Stimulated activated CD4-positive, alpha-beta T cell treated with anti-CD3 and anti-CD28 coated beads, Interleukin-4, amount 100 ng/mL, for 1 hour (primary cell): ENCODE results near the gene DNAAF5.
A peak's percentile ranks its signal among the peaks of the same experiment; 100 is the strongest.
"Not testable (repeated sequence)": the region's sequence is repeated elsewhere in the genome, so short reads cannot be mapped to it uniquely, and the experiment has no call there.

Source experiments
- DNase-seq: peaks from one replicate; pipeline ENCODE4 v3.0.0-alpha.2; 2020

DNAAF5 gene

GRCh38 chr7:730501-731439 is 4.3 kb downstream of the DNAAF5 start:
- no peak for DNase-seq

GRCh38 chr7:731440-732085 is 5.1 kb downstream of the DNAAF5 start:
- DNase-seq: no peak

- peak; percentile 24 for DNase-seq
These were observed 5.6 kb downstream of the DNAAF5 start for GRCh38 chr7:732094-732541.

GRCh38 chr7:732556-732955 is 6.1 kb downstream of the DNAAF5 start:
- DNase-seq: no peak

GRCh38 chr7:734214-734613 is 7.7 kb downstream of the DNAAF5 start:
- no peak for DNase-seq

GRCh38 chr7:734808-735207 is 8.3 kb downstream of the DNAAF5 start:
- DNase-seq: no peak

GRCh38 chr7:738241-738640 is 11.7 kb downstream of the DNAAF5 start:
- DNase-seq: no peak

- no peak for DNase-seq
These were observed 12.4 kb downstream of the DNAAF5 start for GRCh38 chr7:738723-739454.

GRCh38 chr7:739455-739982 is 13.0 kb downstream of the DNAAF5 start:
- DNase-seq: no peak

GRCh38 chr7:739983-740942 is 13.8 kb downstream of the DNAAF5 start:
- no peak for DNase-seq

- DNase-seq: no peak
These were observed 14.7 kb downstream of the DNAAF5 start for GRCh38 chr7:741191-741671.

GRCh38 chr7:741850-742249 is 15.4 kb downstream of the DNAAF5 start:
- DNase-seq: no peak

- DNase-seq: no peak
These were observed 16.3 kb downstream of the DNAAF5 start for GRCh38 chr7:742791-743190.

GRCh38 chr7:743341-744127 is 17.0 kb downstream of the DNAAF5 start:
- not testable (repeated sequence) for DNase-seq

GRCh38 chr7:744128-744520 is 17.6 kb downstream of the DNAAF5 start:
- not testable (repeated sequence) for DNase-seq

GRCh38 chr7:744854-745430 is 18.4 kb downstream of the DNAAF5 start:
- DNase-seq: no peak

GRCh38 chr7:745431-746154 is 19.1 kb downstream of the DNAAF5 start:
- no peak for DNase-seq

GRCh38 chr7:746155-747061 is 19.9 kb downstream of the DNAAF5 start:
- no peak for DNase-seq

GRCh38 chr7:747186-747585 is 20.7 kb downstream of the DNAAF5 start:
- no peak for DNase-seq
